ENCODE results near the gene B4GALT6. TPM values are rescaled to one million over a fixed set of nuclear protein-coding genes. Genes with fewer than 3 reads are reported as not detected.

B4GALT6 gene
- total RNA-seq, 1 experiment from 2014 or later: 22.4 TPM

GRCh38 chr18:31686986-31687928 lies 2.9 kb upstream of the B4GALT6 start:
- ChIA-PET POLR2A (no interaction called here), CTCF (no interaction called here)
- H3K36me3 Mint-ChIP-seq (ENCODE audit: insufficient read depth, unreplicated experiment): peaks cover 6% of the 10 kb centered on the region
- no peak overlapping the region for H3K4me3 Mint-ChIP-seq (ENCODE audit: unreplicated experiment)
- no peak overlapping the region for H3K4me3 ChIP-seq (ENCODE audit: low read depth, low read length)
- H3K27ac Mint-ChIP-seq (ENCODE audit: unreplicated experiment): no peak overlapping the region
- no peak for TF ChIP-seq CTCF (IDR thresholded peaks at IDR 0.05; ENCODE audit: insufficient read depth in 1 of 2, low read depth in 1 of 2, low read length in 1 of 2, severe bottlenecking in 1 of 2, unreplicated experiment in 1 of 2)
- H3K9me3 ChIP-seq: no peaks in the 10 kb centered on the region
- no peaks in the 10 kb centered on the region for H3K4me1 Mint-ChIP-seq (ENCODE audit: low read depth, unreplicated experiment)
- no peak for DNase-seq
- H3K36me3 ChIP-seq (ENCODE audit: control insufficient read depth, insufficient read depth, low read length): no peaks in the 10 kb centered on the region
- no peaks in the 10 kb centered on the region for H3K27me3 Mint-ChIP-seq (ENCODE audit: insufficient read depth, unreplicated experiment)
- BruUV-seq (replicated peaks): no TSS peak
- H3K27me3 ChIP-seq (replicated peaks; ENCODE audit: control insufficient read depth, insufficient read depth, low read length): no peaks in the 10 kb centered on the region
- H3K9me3 Mint-ChIP-seq (ENCODE audit: unreplicated experiment): no peaks in the 10 kb centered on the region
- H3K4me1 ChIP-seq: peaks cover 12% of the 10 kb centered on the region; the same call in 1 of the 2 replicates
- intact Hi-C loops (cut with micrococcal nuclease; ENCODE audit: unreplicated experiment): no loop called here

- Histone ChIP-seq H3K36me3 (ENCODE audit: control insufficient read depth, insufficient read depth, low read length) (no peaks in the 10 kb centered on the region), H3K27me3 (replicated peaks; ENCODE audit: control insufficient read depth, insufficient read depth, low read length) (no peaks in the 10 kb centered on the region), H3K9me3 (no peaks in the 10 kb centered on the region), H3K4me1 (peaks cover 13% of the 10 kb centered on the region), H3K4me3 (ENCODE audit: low read depth, low read length) (no peak overlapping the region; the same call in 1 of the 2 replicates)
- Mint-ChIP-seq H3K4me1 (ENCODE audit: low read depth, unreplicated experiment) (peaks cover 2% of the 10 kb centered on the region), H3K4me3 (ENCODE audit: unreplicated experiment) (no peak overlapping the region), H3K27ac (ENCODE audit: unreplicated experiment) (no peak overlapping the region), H3K9me3 (ENCODE audit: unreplicated experiment) (no peaks in the 10 kb centered on the region), H3K27me3 (ENCODE audit: insufficient read depth, unreplicated experiment) (no peaks in the 10 kb centered on the region), H3K36me3 (ENCODE audit: insufficient read depth, unreplicated experiment) (peaks cover 6% of the 10 kb centered on the region)
- BruUV-seq (replicated peaks): no TSS peak
- no peak for DNase-seq
- ChIA-PET CTCF (no interaction called here), POLR2A (no interaction called here)
- intact Hi-C loops (cut with micrococcal nuclease; ENCODE audit: unreplicated experiment): no loop called here
- TF ChIP-seq CTCF (IDR thresholded peaks at IDR 0.05; ENCODE audit: insufficient read depth in 1 of 2, low read depth in 1 of 2, low read length in 1 of 2, severe bottlenecking in 1 of 2, unreplicated experiment in 1 of 2): no peak
These were observed 2.2 kb upstream of the B4GALT6 start for GRCh38 chr18:31686572-31686971.

- intact Hi-C loops (cut with micrococcal nuclease; ENCODE audit: unreplicated experiment): loop anchor here (1.0 to 2.0 kb wide), 4 partner anchors 37 to 133 kb away; no protein-coding TSS in a partner anchor
- TSS peak; percentile 81 for BruUV-seq (replicated peaks)
- Histone ChIP-seq H3K9me3 (no peaks in the 10 kb centered on the region), H3K27me3 (replicated peaks; ENCODE audit: control insufficient read depth, insufficient read depth, low read length) (no peaks in the 10 kb centered on the region), H3K4me3 (ENCODE audit: low read depth, low read length) (peak overlapping the region; percentile 67), H3K36me3 (ENCODE audit: control insufficient read depth, insufficient read depth, low read length) (no peaks in the 10 kb centered on the region), H3K4me1 (peaks cover 25% of the 10 kb centered on the region)
- Mint-ChIP-seq H3K4me1 (ENCODE audit: low read depth, unreplicated experiment) (peaks cover 13% of the 10 kb centered on the region), H3K27ac (ENCODE audit: unreplicated experiment) (peak overlapping the region; percentile 45), H3K27me3 (ENCODE audit: insufficient read depth, unreplicated experiment) (no peaks in the 10 kb centered on the region), H3K4me3 (ENCODE audit: unreplicated experiment) (peak overlapping the region; percentile 94), H3K36me3 (ENCODE audit: insufficient read depth, unreplicated experiment) (peaks cover 6% of the 10 kb centered on the region), H3K9me3 (ENCODE audit: unreplicated experiment) (no peaks in the 10 kb centered on the region)
- ChIA-PET CTCF (interaction anchor here (0.6 to 0.7 kb wide), 4 partner anchors 26 to 152 kb away, joined by 3 to 9 read pairs (median 3); no protein-coding TSS in a partner anchor), POLR2A (no interaction called here)
- DNase-seq: peak; percentile 79 to 83
- TF ChIP-seq CTCF (IDR thresholded peaks at IDR 0.05; ENCODE audit: insufficient read depth in 1 of 2, low read depth in 1 of 2, low read length in 1 of 2, severe bottlenecking in 1 of 2, unreplicated experiment in 1 of 2): peak in 1 of 2 experiments; percentile 32
These were observed 1.0 kb upstream of the B4GALT6 start for GRCh38 chr18:31685097-31686082.

All from Caco-2 (cell line).